Esophagus (tissue), 2 donors: ENCODE data around the gene PDGFC. TPM values are rescaled to one million over a fixed set of nuclear protein-coding genes. Genes with fewer than 3 reads are reported as not detected.

Experiments used
- H3K27ac ChIP-seq, 2 donors: one replicate each; pipeline ENCODE4 v1.5.1; 2013; ENCODE audit warnings: low read depth in 2 of 2, mild to moderate bottlenecking in 2 of 2, inconsistent platforms in 1 of 2, low read length in 1 of 2, moderate library complexity in 1 of 2
- H3K27me3 ChIP-seq, 2 donors: one replicate each; pipeline ENCODE4 v1.6.1; 2013; ENCODE audit warnings: low read length in 2 of 2, control low read depth in 1 of 2, mild to moderate bottlenecking in 1 of 2; ENCODE audit not compliant: insufficient read depth in 2 of 2, control insufficient read depth in 1 of 2
- H3K36me3 ChIP-seq, 2 donors: one replicate each; pipeline ENCODE4 v1.6.1; 2013; ENCODE audit warnings: low read length in 1 of 2; ENCODE audit not compliant: control insufficient read depth in 2 of 2, insufficient read depth in 2 of 2
- H3K4me1 ChIP-seq, 2 donors: one replicate each; pipeline ENCODE4 v1.6.1; 2013; ENCODE audit warnings: low read length in 1 of 2; ENCODE audit not compliant: control insufficient read depth in 2 of 2, insufficient read depth in 2 of 2
- H3K4me3 ChIP-seq, 2 donors: one replicate each; pipeline ENCODE4 v1.5.1; 2013; ENCODE audit warnings: low read length in 2 of 2, mild to moderate bottlenecking in 2 of 2, low read depth in 1 of 2, moderate library complexity in 1 of 2
- H3K9me3 ChIP-seq, 2 donors: one replicate each; pipeline ENCODE4 v1.6.1; 2013; ENCODE audit warnings: mild to moderate bottlenecking in 2 of 2, low read depth in 1 of 2, low read length in 1 of 2, moderate library complexity in 1 of 2; ENCODE audit not compliant: control insufficient read depth in 2 of 2, insufficient read depth in 1 of 2
- WGBS, 2 donors: extraction: QIAGEN DNeasy Blood & Tissue Kit; methylation state at CpG; one replicate each; pipeline ENCODE4 v1.1.7; 2013; 5-methylcytosine and 5-hydroxymethylcytosine counted together
- polyA plus RNA-seq, 2 donors: library from polyadenylated mRNA; stranded (reverse); fragments of 200-250 nt; gene quantifications; one replicate each; pipeline ENCODE4 v1.2.3, GENCODE V29; 2013
- donor health status: healthy with polysubstance abuse.
- donor health status: Bipolar disorder and iron deficiency.

PDGFC gene
- polyA plus RNA-seq: 1 to 10 TPM in 1 of 2 donors, under 1 TPM in 1; 0.98 to 2.4 TPM

- Histone ChIP-seq H3K36me3 (no peaks in the 10 kb centered on the region), H3K4me3 (peak within 1 kb of the TSS; percentile 67 to 85), H3K27me3 (no peaks in the 10 kb centered on the region), H3K9me3 (no peaks in the 10 kb centered on the region), H3K27ac (peak within 1 kb of the TSS; percentile 81), H3K4me1 (peaks cover 0 to 4% of the 10 kb centered on the region in 2 donors)
- WGBS, 2 donors: 2% methylated on average over 42 to 60 of the region's 60 CpGs
These were observed at the start of gene PDGFC for GRCh38 chr4:156971676-156972378. TSS of gene PDGFC (minus strand) at chr4:156971799. CDS start at chr4:156970903, 896 bp downstream.

GRCh38 chr4:157020882-157021281 lies 49.3 kb upstream of the PDGFC start:
- no peak overlapping the region for H3K27ac ChIP-seq
- no peaks in the 10 kb centered on the region for H3K9me3 ChIP-seq
- 89 to 93% methylated on average over 1 of the region's 1 CpG for whole genome bisulfite sequencing, 2 donors
- H3K36me3 ChIP-seq: no peaks in the 10 kb centered on the region
- H3K4me3 ChIP-seq: no peak overlapping the region
- H3K27me3 ChIP-seq: no peaks in the 10 kb centered on the region
- no peaks in the 10 kb centered on the region for H3K4me1 ChIP-seq

- Histone ChIP-seq H3K9me3 (no peaks in the 10 kb centered on the region), H3K27me3 (no peaks in the 10 kb centered on the region), H3K27ac (no peak overlapping the region), H3K4me3 (no peak overlapping the region), H3K4me1 (no peaks in the 10 kb centered on the region), H3K36me3 (no peaks in the 10 kb centered on the region)
- WGBS, 2 donors: 83% methylated on average over 3 of the region's 3 CpGs
These were observed 47.4 kb upstream of the PDGFC start for GRCh38 chr4:157018920-157019490.

- no peaks in the 10 kb centered on the region for H3K27me3 ChIP-seq
- H3K4me1 ChIP-seq: no peaks in the 10 kb centered on the region
- no peaks in the 10 kb centered on the region for H3K36me3 ChIP-seq
- 81 to 86% methylated on average over 13 of the region's 13 CpGs for WGBS, 2 donors
- no peaks in the 10 kb centered on the region for H3K9me3 ChIP-seq
- no peak overlapping the region for H3K4me3 ChIP-seq
- no peak overlapping the region for H3K27ac ChIP-seq
These were observed 43.3 kb upstream of the PDGFC start for GRCh38 chr4:157014621-157015591.

- no peak overlapping the region for H3K4me3 ChIP-seq
- H3K27ac ChIP-seq: no peak overlapping the region
- WGBS, 2 donors: 53 to 74% methylated on average over 4 of the region's 4 CpGs
- no peaks in the 10 kb centered on the region for H3K9me3 ChIP-seq
- H3K4me1 ChIP-seq: no peaks in the 10 kb centered on the region
- no peaks in the 10 kb centered on the region for H3K27me3 ChIP-seq
- H3K36me3 ChIP-seq: no peaks in the 10 kb centered on the region
These were observed 42.1 kb upstream of the PDGFC start for GRCh38 chr4:157013656-157014055.

- 88 to 92% methylated on average over 2 of the region's 2 CpGs for whole genome bisulfite sequencing, 2 donors
- Histone ChIP-seq H3K36me3 (no peaks in the 10 kb centered on the region), H3K9me3 (no peaks in the 10 kb centered on the region)
These were observed 41.2 kb upstream of the PDGFC start for GRCh38 chr4:157012781-157013180.

GRCh38 chr4:157012296-157012695 lies 40.7 kb upstream of the PDGFC start:
- H3K4me3 ChIP-seq: no peak overlapping the region
- no peaks in the 10 kb centered on the region for H3K9me3 ChIP-seq
- no peaks in the 10 kb centered on the region for H3K27me3 ChIP-seq
- H3K4me1 ChIP-seq: no peaks in the 10 kb centered on the region
- no peak overlapping the region for H3K27ac ChIP-seq
- no peaks in the 10 kb centered on the region for H3K36me3 ChIP-seq

More at GRCh38 chr4:157012781-157013180, 41.2 kb upstream of the PDGFC start:
- Histone ChIP-seq H3K27me3 (no peaks in the 10 kb centered on the region), H3K4me3 (no peak overlapping the region), H3K27ac (no peak overlapping the region), H3K4me1 (no peaks in the 10 kb centered on the region)

- Histone ChIP-seq H3K36me3 (no peaks in the 10 kb centered on the region), H3K9me3 (no peaks in the 10 kb centered on the region), H3K4me3 (no peak overlapping the region), H3K27ac (no peak overlapping the region), H3K4me1 (no peaks in the 10 kb centered on the region), H3K27me3 (no peaks in the 10 kb centered on the region)
- WGBS, 2 donors: 71 to 82% methylated on average over 2 of the region's 2 CpGs
These were observed 39.0 kb upstream of the PDGFC start for GRCh38 chr4:157010630-157011029.

- H3K4me1 ChIP-seq: no peaks in the 10 kb centered on the region
- H3K36me3 ChIP-seq: no peaks in the 10 kb centered on the region
- no peak overlapping the region for H3K27ac ChIP-seq
- WGBS, 2 donors: 92 to 97% methylated on average over 3 of the region's 3 CpGs
- no peak overlapping the region for H3K4me3 ChIP-seq
- H3K9me3 ChIP-seq: no peaks in the 10 kb centered on the region
- H3K27me3 ChIP-seq: no peaks in the 10 kb centered on the region
These were observed 34.2 kb upstream of the PDGFC start for GRCh38 chr4:157005831-157006230.
